NCI-H1694 treated with DMSO at 0.1 percent for 48 hours (cell line): Measurements from ENCODE around the gene TMEM143.

Experiments
- DNase-seq: peaks from one replicate; lab custom pipeline; 2025; lab: John Stamatoyannopoulos, UW

TMEM143 gene

GRCh38 chr19:48359123-48359522 is 4.6 kb downstream of the TMEM143 start:
- no peak for DNase-seq

- DNase-seq = no peak
Measured at GRCh38 chr19:48355365-48355954, 8.3 kb downstream of the TMEM143 start.

GRCh38 chr19:48354332-48354992 is 9.3 kb downstream of the TMEM143 start:
- DNase-seq = no peak

GRCh38 chr19:48353677-48354076 is 10.1 kb downstream of the TMEM143 start:
- DNase-seq = no peak

GRCh38 chr19:48351341-48351752 is 12.4 kb downstream of the TMEM143 start:
- peak; percentile 86 for DNase-seq

- DNase-seq = peak; percentile 90
Measured at GRCh38 chr19:48350856-48351255, 12.9 kb downstream of the TMEM143 start.

- DNase-seq = no peak
Measured at GRCh38 chr19:48348737-48349136, 15.0 kb downstream of the TMEM143 start.

- DNase-seq = no peak
Measured at GRCh38 chr19:48348045-48348444, 15.7 kb downstream of the TMEM143 start.

GRCh38 chr19:48346191-48346590 is 17.5 kb downstream of the TMEM143 start:
- DNase-seq = no peak

GRCh38 chr19:48344892-48345291 is 18.8 kb downstream of the TMEM143 start:
- peak; percentile 56 for DNase-seq

- no peak for DNase-seq
Measured at GRCh38 chr19:48342841-48343540, 20.7 kb downstream of the TMEM143 start.

- no peak for DNase-seq
Measured at GRCh38 chr19:48342414-48342738, 21.4 kb downstream of the TMEM143 start.

GRCh38 chr19:48341515-48342413 is 22.0 kb downstream of the TMEM143 start:
- DNase-seq = no peak

- DNase-seq = peak; percentile 99
Measured at GRCh38 chr19:48340995-48341394, 22.7 kb downstream of the TMEM143 start.

- DNase-seq = no peak
Measured at GRCh38 chr19:48338802-48339503, 24.8 kb downstream of the TMEM143 start.

GRCh38 chr19:48338253-48338755 is 25.4 kb downstream of the TMEM143 start:
- DNase-seq = no peak

GRCh38 chr19:48333467-48334384 is 30.0 kb downstream of the TMEM143 start:
- peak; percentile 91 for DNase-seq

GRCh38 chr19:48332662-48333466 is 30.9 kb downstream of the TMEM143 start:
- DNase-seq = peak; percentile 100

GRCh38 chr19:48332351-48332661 is 31.4 kb downstream of the TMEM143 start:
- DNase-seq = peak; percentile 62
